ENCODE measurements around the gene AKAP5. TPM values are rescaled to one million over a fixed set of nuclear protein-coding genes. Genes with fewer than 3 reads are reported as not detected.

The AKAP5 gene
- total and polyA plus RNA-seq, 2 experiments from 2014 or later: 0.60 to 9.4 TPM

DNA sequence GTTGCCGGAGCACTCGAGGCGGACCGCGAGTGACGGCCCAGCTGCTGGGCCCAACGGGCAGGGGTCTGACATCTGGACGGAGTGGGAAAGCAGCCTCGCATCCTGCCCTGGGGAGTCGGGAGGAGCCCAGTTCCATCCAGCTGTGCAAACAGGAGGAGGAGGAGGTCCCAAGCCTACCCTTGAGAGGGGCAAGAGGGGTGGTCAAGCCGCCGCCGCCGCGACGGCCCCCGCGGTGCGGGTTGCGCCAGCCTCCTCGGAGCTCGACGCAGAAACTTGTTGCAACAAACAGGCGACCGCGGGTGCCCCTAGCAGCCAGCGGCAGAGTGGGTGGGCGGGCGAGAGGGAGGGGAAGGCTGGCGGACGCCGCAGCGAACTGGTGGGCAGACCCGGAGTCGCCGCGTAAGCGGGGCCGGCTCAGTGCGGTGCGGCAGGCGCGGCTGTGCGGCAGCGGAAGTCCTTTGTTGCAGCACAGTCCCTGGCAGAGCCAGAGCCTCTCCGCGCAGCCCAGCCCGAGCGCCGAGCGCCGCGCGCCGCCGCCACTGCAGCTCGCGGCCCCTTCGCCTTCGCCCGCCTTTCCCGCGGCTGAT is 39.1 kb downstream of the AKAP5 start, which contains the start of gene ZBTB1:
ZBTB1 (plus strand) TSS at position 461 of the 587 bp plus-strand sequence. CDS start 16,735 bp downstream, outside the sequence.
- H3K79me2 ChIP-seq: peaks cover 67% of the 10 kb centered on the region
- TF ChIP-seq EZH2phosphoT487 (IDR thresholded peaks at IDR 0.05; ENCODE audit: low read depth, severe bottlenecking, unreplicated experiment) (no peak), EZH2 (IDR thresholded peaks at IDR 0.05; ENCODE audit: borderline replicate concordance) (no peak)
- TF ChIP-seq, protein P1, sequence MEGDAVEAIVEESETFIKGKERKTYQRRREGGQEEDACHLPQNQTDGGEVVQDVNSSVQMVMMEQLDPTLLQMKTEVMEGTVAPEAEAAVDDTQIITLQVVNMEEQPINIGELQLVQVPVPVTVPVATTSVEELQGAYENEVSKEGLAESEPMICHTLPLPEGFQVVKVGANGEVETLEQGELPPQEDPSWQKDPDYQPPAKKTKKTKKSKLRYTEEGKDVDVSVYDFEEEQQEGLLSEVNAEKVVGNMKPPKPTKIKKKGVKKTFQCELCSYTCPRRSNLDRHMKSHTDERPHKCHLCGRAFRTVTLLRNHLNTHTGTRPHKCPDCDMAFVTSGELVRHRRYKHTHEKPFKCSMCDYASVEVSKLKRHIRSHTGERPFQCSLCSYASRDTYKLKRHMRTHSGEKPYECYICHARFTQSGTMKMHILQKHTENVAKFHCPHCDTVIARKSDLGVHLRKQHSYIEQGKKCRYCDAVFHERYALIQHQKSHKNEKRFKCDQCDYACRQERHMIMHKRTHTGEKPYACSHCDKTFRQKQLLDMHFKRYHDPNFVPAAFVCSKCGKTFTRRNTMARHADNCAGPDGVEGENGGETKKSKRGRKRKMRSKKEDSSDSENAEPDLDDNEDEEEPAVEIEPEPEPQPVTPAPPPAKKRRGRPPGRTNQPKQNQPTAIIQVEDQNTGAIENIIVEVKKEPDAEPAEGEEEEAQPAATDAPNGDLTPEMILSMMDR (IDR thresholded peaks at IDR 0.05; ENCODE audit: poor library complexity): no peak
- H3K9me3 ChIP-seq (ENCODE audit: low read depth): no peaks in the 10 kb centered on the region
- peak within 1 kb of the TSS; percentile 100 for H3K27ac ChIP-seq
- peaks cover 41% of the 10 kb centered on the region for H4K20me1 ChIP-seq (ENCODE audit: insufficient read depth, poor library complexity, severe bottlenecking)
- peak within 1 kb of the TSS; percentile 76 for H2AFZ ChIP-seq
- peak; percentile 92 for DNase-seq (ENCODE audit: low spot score)
- H3K9me2 ChIP-seq (replicated peaks; ENCODE audit: insufficient read depth): no peaks in the 10 kb centered on the region
- under 1% methylated on average over 28 of the region's 63 CpGs for WGBS (ENCODE audit: low lambda C conversion rate, missing lambda C conversion rate)
- peak within 1 kb of the TSS; percentile 91 for H3K4me3 ChIP-seq
- no peaks in the 10 kb centered on the region for H3K36me3 ChIP-seq (replicated peaks; ENCODE audit: insufficient read depth, low read depth)
- peaks cover 50% of the 10 kb centered on the region for H3K4me1 ChIP-seq (ENCODE audit: insufficient read depth)
- peak within 1 kb of the TSS; percentile 90 for H3K4me2 ChIP-seq
- no peaks in the 10 kb centered on the region for H3K27me3 ChIP-seq

DNA sequence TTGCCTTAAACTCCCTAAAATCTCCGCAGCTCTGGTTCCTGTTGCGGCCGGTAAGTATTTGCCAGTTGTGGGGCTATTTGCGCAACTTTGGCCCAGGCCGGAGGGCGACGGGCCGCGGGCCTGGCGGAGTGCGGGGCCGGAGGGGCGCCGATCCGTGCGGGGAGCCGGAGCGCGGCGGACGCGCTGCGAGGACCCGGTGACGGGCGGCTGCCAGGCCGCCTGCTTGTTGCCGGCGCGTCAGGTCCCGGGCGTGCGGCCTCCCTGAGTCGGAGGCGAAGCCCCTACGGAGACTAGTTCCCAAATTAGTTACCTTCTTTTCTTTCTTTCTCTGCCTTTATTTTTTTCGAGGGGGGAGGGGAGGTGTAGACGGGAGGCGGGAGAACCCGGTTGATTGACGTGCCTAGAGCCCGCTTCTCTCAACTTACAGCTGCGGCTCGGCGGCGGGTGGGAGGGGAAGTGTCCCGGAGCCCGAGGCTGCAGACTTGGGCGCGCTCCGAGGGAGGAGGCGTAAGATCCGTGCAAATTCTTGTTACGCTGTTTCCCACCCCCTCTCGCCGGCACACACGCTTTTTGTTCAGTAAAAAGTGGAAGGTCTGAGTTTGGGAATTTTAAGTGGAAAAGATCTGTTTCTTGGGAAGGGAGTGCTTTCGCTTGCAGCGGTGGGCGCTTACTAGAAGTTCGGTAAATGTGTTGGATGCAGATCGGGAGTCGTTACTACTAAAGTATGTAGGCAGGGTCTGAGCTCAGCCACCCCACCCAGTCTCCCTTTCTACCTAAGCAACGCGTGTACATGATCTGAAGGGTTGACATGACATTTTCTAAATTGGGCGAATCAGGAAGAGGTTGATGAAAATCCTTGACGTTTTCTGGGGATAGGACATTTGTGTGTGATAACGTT is 39.8 kb downstream of the AKAP5 start:
- peak; percentile 94 for DNase-seq (ENCODE audit: low spot score)

DNA sequence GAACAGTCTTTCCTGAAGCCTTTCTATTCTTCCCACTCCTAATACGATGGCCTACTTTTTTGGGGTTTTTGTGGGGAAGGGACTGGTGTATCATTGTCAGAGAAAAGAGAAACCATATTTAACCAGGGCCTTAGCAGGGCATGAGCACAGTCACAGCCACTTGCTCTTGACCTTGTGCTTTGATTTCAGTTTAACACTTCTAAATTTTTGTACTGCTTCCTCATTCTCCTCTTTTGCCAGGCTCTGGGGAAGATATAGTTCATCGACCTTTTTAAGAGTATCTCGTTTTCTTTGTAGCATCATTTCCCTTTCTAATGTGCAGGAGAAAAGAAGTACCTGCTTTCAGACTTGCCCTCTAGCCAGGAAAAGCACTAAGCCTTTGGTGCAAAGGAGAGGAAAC is 41.4 kb downstream of the AKAP5 start:
- peaks cover 62% of the 10 kb centered on the region for H4K20me1 ChIP-seq (ENCODE audit: insufficient read depth, poor library complexity, severe bottlenecking)
- no peaks in the 10 kb centered on the region for H3K36me3 ChIP-seq (replicated peaks; ENCODE audit: insufficient read depth, low read depth)
- H3K79me2 ChIP-seq: peaks cover 73% of the 10 kb centered on the region
- H3K9me3 ChIP-seq (ENCODE audit: low read depth): no peaks in the 10 kb centered on the region
- no peaks in the 10 kb centered on the region for H3K9me2 ChIP-seq (replicated peaks; ENCODE audit: insufficient read depth)
- H3K4me1 ChIP-seq (ENCODE audit: insufficient read depth): peaks cover 37% of the 10 kb centered on the region
- no peak for DNase-seq (ENCODE audit: low spot score)
- WGBS (ENCODE audit: low lambda C conversion rate, missing lambda C conversion rate): 65% methylated on average over 3 of the region's 3 CpGs
- H3K27me3 ChIP-seq: no peaks in the 10 kb centered on the region
- H2AFZ ChIP-seq: no peak overlapping the region
- TF ChIP-seq EZH2 (IDR thresholded peaks at IDR 0.05; ENCODE audit: borderline replicate concordance) (no peak), EZH2phosphoT487 (IDR thresholded peaks at IDR 0.05; ENCODE audit: low read depth, severe bottlenecking, unreplicated experiment) (no peak)
- TF ChIP-seq, protein P1 (IDR thresholded peaks at IDR 0.05; ENCODE audit: poor library complexity): no peak
- peak overlapping the region; percentile 13 for H3K4me3 ChIP-seq
- peak overlapping the region; percentile 90 for H3K4me2 ChIP-seq
- H3K27ac ChIP-seq: peak overlapping the region; percentile 100

More for the DNA sequence above, 39.8 kb downstream of the AKAP5 start:
- H4K20me1 ChIP-seq (ENCODE audit: insufficient read depth, poor library complexity, severe bottlenecking): peaks cover 47% of the 10 kb centered on the region
- H3K79me2 ChIP-seq: peaks cover 67% of the 10 kb centered on the region
- peak overlapping the region; percentile 76 for H2AFZ ChIP-seq
- H3K9me2 ChIP-seq (replicated peaks; ENCODE audit: insufficient read depth): no peaks in the 10 kb centered on the region
- no peaks in the 10 kb centered on the region for H3K36me3 ChIP-seq (replicated peaks; ENCODE audit: insufficient read depth, low read depth)
- H3K9me3 ChIP-seq (ENCODE audit: low read depth): no peaks in the 10 kb centered on the region
- peaks cover 50% of the 10 kb centered on the region for H3K4me1 ChIP-seq (ENCODE audit: insufficient read depth)
- no peaks in the 10 kb centered on the region for H3K27me3 ChIP-seq
- H3K27ac ChIP-seq: peak overlapping the region; percentile 100
- TF ChIP-seq EZH2phosphoT487 (IDR thresholded peaks at IDR 0.05; ENCODE audit: low read depth, severe bottlenecking, unreplicated experiment) (no peak), EZH2 (IDR thresholded peaks at IDR 0.05; ENCODE audit: borderline replicate concordance) (no peak)
- TF ChIP-seq, protein P1 (IDR thresholded peaks at IDR 0.05; ENCODE audit: poor library complexity): no peak
- H3K4me2 ChIP-seq: peak overlapping the region; percentile 90
- H3K4me3 ChIP-seq: peak overlapping the region; percentile 91
- under 1% methylated on average over 59 of the region's 68 CpGs for WGBS (ENCODE audit: low lambda C conversion rate, missing lambda C conversion rate)

Data from hepatocyte (in vitro differentiated cells).